OCI-M1 (cell line): Measurements from ENCODE around the gene RPL22.

Source experiments
- DNase-seq: peaks from one replicate; lab custom pipeline; 2025; lab: John Stamatoyannopoulos, UW

Gene RPL22

DNA sequence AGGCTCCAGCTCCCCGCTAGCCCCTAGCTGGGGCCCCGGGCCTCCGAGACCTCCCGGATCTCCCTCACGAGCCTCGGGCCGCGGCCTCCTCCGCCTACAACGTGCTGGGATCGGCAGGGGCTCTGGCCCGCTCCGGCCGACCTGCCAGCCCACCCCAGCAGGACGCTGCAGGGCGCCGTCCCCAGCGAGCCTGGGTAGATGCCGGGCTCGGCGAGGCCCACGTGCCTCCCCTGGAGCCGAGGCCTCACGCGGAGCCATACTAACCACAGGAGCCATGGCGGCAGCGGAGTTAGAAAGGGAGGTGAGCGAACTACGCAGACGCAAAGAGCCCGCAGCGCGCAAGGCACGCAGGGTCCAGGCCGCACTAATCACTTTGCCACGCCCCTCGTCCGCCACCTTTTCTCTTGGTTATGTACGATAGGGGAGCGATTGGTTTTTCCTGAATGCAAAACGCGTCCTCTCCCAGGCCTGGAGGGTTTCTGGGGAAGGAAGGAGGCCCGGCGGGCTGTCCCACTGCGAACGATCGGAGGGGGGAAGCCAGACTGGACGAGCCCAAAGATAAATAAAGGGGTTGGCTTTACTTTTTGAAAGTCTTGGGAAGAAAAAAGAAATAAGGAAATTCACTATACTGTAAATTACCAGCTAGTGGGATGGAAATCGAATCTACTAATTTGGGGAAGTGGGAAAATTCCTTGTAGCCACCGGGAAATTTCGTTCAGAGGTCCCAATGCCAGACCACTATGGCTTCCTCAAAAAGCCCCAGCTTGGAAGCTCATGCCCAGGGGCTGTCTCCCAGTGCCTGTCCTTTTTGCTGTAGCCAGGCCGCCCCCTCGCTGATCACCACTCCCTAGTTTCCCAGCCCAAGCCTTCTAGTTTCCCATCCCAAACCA lies at the start of gene RPL22:
Gene RPL22 (minus strand): TSS at position 298 of the 890 bp plus-strand sequence. CDS start 22 bp downstream, at position 276.
- peak; percentile 99 for DNase-seq

DNA sequence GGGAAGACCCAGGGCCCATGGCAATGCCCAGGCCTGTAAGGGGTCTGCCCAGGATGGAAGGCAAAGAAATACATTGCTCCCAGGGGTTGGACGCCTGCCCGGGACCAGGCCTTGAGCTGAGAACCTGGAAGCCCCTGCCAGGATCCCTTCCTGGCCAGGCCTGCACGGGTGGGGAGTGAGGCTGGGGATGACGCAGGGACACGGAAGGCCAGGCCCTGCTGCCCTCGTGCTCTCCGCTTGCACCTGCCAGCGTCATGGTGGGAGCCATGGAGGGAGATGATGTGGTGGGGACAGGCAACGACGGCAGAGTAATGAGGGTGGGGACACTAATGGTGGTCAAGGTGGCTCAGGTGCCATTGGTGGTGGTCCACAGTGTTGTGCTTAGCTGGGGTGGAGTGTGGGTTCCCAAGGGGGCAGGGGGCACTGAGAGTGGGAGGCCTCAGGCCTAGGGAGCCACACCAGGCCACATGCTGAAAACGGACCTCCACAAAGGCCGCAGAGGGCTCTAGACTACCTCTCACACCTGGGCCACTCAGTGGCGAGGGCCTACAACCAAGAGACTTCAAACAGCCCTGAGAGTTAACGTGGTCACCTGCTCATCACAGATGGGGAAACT lies 48.9 kb upstream of the RPL22 start:
- no peak for DNase-seq

DNA sequence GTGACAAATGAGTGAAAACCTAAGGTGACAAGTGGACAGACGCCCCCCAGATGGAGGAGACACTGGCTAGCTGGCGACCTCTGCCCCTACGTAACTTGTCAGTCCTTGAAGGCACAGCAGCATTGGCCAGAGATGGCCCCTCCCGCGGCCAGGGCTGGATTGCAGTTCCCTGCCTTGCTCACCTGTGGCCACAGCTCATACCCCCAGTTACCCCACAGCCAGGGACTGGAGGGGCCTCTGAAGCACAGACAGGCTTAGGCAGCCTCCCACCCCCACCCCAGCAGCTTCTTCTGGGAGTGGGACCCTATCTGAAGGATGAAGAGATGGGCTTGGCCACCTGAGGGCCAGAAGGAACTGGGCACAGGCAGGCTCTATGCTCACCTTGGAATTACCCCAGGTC lies 48.3 kb upstream of the RPL22 start:
- DNase-seq: no peak

DNA sequence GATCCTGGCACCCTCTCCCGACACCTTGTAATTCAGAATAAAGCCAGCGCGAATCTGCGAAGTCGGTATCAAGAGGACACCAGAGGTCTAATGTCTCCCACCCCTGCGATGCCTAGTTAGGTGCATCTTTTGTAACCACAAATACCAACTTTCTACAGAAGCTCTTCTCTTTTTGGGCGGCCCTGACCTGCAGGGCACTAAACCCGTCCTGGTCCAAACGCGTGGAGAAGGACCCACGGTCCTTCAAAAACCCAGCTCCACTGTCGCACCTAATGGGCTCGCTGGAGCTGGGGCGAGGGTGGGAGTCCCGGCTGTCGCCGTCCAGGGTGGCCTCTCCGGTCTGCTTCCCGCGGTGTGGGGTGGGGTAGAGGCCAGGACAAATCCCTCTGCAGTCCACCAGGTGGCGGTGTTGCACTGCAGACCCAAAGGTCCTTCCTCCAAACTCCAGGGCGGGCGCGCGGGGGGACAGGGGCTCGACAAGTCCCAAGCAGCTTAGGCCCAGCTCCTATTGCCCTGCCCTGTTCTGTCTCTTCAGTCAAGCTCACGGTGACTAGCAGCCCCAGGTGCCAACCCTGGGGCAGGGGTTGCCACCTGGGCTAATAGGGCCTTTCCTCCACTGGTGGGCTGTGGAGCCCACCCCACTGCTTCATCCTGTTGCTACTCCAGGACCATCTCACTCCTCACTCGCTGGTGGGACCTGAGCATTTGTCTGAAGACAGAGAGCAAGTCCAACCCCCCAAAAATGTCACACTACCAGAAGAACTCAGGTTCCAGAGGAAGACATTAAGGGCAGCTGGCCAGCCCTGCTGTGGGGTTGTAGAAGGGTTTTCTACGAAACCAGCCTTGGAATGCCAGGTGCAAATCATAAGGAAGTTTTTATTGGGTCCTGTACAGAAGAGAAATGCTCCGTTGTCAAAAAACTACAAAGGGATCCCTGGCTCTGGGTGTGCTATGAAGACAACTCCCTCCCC lies 47.4 kb upstream of the RPL22 start:
- DNase-seq: peak; percentile 79

DNA sequence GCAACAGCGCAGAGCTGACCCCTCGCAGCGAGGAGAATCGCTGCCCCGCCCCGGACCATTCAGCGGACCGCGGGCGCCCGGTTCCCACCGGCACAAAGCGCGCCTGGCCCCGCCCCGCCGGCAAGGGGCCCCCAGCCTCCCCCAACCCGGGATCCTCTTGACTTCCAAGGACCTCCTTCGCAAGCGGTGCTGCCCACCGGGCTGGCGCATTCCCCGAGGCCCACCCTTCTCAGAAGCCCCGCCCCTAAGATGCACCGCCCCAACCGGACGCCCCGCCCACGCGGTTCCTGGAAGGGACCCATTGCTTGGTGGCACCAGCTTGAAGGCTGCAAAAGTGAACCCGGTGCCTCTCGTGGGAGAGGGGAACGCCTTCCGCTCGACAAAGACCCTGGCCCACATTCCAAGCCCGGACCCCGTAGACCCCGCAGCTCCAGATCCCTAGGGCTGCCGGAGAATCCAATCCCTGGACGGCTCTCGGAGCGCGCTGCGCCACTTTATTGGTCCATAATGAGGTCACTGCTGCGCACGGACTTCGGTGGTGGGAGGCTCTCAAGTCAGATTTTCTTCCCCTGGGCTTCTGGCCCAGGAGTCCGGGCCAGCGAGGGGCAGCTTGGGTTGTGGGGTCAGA lies 46.6 kb upstream of the RPL22 start:
- DNase-seq: peak; percentile 34

DNA sequence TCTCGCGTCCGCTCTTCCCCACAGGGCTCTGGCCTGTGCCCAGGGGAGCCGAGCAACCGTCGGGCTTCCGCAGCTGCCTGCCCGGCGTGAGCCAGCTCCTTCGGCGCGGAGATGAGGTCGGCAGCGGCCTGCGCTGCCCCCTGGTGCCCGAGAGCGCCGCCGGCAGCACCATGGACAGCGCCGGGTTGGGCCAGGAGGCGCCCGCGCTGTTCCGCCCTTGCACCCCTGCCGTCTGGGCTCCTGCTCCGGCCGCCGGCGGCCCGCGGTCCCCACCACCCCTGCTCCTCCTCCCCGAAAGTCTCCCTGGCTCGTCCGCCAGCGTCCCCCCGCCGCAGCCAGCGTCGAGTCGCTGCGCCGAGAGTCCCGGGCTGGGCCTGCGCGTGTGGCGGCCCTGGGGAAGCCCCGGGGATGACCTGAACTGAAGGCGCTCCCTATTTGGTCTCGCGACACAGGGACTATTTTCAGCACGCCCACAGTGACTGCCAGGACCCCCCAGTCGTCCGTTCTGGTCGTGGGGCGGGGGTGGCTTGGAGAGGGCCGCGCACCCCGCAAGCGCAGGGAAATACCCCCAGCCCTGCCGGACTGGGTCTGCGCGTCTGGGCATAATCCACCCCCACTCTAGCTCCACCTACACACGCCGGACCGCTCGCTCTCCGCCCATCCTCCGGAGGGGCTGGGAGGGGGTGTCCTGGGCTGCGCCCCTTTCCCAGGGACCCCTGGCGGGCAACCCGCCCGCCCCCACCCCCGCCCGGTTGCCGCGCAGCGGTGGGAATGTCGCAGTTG lies 45.9 kb upstream of the RPL22 start:
- peak; percentile 90 for DNase-seq

DNA sequence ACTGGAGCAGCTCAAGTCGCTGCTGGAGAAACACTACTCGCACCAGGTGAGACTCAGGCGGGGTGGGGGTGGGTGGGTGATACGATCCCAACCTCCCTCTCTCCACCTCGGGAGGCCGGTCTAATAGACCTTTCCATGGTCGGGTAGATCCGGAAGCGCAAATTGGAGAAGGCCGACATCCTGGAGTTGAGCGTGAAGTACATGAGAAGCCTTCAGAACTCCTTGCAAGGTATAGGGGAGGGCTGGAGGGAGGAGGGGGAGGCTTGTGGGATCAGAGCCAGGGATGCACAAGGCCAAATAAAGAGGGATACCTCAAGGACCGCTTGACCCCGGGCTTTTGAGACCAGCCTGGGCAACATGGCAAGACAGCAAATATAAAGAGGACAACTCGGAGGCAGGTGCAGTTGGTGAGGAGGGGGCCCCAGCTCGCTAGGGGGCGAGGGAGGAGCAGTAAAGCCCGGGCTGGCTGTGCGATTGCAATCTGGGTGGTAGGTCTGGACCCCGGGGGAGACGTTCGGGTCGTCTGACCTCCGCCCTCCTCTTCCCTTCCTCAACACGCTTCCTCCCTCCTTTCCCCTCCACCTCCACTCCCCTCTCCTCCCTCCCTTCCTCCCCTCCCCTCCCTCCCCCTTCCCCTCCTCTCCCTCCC lies 45.1 kb upstream of the RPL22 start:
- no peak for DNase-seq

DNA sequence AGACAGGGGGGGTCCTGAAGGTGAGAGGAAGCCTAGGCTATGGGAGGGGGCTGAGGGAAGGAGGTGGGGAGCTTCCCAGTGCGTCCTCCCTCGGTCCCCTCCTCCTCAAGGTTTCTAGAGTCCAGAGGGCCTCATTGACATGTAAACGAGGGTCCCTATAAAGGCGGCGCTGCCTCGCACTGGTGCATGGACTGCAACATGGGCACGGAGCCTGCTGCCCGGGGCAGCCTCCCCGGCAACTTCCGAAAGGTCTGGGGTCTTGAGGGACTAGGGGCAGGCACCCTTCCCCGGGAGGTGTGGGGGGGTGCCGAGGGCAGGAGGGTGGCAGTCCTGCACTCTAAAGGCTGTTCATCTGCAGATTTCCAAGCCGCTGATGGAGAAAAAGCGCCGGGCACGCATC lies 44.6 kb upstream of the RPL22 start, which contains the start of gene HES3:
Gene HES3 (plus strand): TSS at position 187 of the 400 bp plus-strand sequence. CDS start 187 bp downstream, at position 374.
- DNase-seq: no peak

DNA sequence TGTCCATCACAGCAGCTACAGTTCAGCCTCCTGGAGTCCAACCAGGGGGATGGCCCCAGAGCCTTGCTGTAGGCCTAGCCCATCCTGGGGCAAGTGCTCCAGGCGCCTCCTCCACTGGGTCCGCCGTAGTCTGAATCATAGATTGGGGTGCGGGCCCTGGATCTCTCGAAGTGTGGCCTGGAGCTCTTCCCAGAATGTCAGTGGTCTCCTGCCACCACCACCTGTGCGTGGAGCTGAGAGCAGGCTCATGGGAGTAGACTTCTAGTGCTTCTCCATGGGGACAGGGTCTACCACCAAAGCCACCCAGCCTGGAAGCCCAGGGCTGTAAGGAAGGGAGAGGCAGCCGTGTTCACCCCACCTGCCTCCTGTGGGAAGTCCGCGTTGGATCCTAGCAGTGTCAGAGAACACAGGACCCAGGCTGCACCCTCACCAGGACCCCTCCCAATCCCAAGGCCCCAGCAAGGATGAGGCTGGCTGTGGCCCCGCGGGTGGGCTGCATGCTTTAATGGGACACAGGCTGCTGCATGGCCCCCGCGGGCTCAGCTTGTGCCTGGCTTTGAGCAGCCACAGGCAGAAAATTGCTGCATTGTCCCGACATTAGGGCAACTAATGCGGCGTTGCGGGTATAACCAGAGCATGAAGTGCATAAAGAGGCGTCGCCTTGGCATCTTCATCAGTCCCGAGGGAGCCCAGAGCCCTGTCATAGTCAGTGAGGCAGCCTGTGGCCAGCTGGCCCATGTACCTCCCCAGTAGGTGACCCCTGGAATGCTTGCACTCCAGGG lies 43.8 kb upstream of the RPL22 start:
- DNase-seq: no peak

DNA sequence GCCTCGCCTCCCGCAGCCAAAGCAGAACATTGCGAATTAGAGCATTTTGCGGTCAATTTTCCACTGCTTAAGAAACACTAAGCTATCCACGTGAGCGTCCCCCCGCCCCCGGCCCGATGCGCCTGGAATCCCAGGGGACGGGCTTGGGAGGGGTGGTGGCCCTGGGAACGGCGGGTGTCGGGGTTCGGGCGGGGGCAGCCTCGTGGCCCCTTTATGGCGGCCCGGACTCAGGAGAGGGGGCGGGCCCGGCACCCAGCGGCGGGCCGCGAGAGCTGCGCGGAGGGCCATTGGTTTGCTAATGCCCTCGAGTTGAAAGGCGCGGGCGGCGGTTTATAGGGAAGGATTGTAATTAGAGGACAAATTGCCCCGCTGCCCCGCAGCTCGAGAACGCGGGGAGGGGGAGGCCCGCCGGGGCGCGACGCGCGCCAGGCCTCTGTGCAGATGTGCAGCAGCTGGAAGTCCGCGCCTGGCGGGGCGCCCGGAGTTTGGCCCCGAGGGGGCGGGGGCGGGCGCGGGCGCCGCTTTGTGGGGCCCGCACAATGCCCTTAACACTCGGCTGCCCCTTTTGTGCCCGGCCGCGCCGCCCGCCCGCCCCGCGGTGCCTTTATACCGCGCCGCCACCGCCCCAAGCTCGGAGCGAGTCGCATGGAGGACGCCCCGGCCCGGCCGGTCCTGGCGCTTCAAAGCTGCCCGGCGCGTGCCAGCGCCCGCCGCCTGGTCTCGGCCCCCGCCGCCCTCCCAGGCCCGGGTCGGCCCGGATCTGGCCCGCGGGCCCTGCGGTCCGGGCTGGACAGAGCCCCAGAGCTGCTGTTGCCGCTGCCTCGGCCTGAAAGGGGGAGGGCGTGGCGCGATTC lies 42.7 kb upstream of the RPL22 start:
- no peak for DNase-seq

DNA sequence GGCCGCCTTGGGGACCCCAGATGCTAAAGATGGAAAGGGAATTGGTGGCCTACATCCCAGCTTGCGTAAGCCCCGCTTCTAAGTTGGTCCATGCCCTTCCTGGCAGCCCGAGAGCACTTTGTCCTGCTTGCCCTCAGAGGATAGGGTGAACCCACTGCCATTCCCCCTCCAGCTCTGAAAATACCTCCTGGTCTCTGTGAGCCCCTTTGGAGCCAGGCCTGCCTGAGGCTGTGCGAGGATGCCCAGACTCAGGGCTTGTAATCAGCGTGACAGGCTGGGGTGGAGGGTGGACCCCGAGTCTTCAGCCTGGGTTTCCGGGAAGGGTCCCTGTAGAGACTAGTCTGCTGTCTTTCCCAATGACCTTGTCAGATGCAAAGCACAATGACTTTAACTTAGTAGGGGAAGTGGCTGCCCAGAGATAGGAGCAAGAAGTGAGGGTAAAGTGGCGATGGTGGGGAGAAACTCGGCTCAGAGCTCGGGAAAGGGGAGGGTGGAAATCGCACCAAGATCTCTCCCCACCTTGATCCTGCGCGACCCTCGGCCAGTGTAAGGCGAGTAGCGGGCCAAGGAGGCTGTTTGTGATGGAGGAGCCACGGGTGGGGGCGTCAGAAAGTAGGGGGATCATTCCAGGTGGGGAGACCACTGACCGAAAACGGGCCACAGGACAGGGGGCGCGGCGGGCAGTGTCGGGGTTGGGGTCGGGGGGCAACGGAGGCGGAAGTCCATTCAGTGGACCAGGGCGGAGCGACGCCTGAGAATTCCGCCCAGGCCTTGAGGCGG lies 41.9 kb upstream of the RPL22 start:
- DNase-seq: no peak

DNA sequence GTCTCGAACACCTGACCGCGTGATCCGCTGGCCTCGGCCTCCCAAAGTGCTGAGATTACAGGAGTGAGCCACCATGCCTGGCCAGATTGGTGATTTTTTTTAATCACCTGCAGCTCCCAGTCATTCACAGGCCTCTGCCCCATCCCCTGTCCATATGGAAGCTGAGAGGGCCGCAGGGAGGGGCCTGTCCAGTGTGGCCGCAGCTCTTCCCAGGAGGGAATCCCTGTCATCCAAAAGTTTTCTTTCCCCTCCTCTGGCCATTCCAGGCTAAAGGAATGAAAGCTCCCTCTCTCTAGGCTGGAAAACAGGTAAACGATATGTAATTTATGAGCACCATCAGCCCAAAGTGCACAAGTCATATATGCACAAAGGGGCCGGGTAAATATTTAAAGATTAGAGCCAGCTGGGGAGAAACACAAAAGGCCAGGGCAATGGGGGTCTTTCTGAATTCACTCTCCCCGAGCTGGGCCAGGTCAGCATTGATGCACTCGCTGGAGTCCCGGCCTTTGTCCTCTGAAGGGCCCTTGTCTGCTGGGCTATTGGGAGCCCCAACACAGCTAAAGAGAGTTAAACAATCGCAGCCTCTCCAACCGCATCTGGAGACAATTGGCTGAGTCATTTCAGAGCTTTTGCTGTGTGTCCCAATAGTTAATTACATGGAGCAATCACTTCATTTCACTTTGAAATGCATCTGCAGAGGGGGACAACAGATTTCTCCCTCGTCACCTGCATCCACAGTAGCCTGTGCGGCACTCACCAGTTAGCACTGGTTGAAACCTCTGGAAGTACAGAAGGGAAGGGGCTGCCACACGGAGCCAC lies 40.8 kb upstream of the RPL22 start:
- no peak for DNase-seq

DNA sequence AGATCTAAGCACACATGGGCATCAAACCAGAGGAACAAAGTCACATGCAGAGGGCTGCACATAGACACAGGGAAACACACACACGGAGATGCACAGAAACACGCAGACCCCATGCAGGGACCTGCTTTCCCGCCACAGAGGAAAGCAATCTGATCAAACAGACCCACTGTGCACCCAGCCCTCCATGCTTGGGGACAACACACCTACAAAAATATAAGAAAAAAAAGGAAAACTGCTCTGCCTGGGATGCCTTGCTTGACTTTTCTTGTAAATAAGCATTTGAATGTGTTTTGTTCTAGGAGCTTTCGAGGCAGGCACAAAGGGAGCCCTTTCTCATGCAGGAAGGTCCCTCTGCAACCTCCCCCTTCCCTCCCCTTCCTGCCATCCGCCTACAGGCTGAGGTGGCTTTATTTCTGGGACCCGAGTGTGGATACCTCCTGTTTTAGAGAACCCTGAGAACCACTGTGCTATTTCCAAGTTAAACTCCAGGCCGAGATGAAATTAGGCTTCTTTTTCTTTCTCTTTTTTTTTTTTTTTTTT lies 39.9 kb upstream of the RPL22 start:
- no peak for DNase-seq

DNA sequence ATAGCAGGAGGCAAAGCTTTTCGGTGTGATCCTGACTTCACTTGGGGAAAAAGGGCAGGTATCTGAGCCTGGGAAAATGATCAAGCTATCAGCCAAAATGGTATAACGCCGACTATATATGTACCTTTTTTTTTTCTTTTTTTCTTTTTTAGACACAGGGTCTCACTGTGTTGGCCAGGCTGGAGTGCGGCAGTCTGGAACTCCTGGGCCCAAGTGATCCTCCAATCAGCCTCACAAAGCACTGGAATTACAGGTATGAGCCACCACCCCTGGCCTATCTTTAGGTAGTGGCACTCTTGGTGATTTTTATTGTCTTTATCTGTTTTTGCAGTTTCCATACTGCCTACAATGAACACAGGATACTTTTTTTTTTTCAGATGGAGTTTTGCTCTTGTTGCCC lies 37.7 kb upstream of the RPL22 start:
- DNase-seq: no peak

DNA sequence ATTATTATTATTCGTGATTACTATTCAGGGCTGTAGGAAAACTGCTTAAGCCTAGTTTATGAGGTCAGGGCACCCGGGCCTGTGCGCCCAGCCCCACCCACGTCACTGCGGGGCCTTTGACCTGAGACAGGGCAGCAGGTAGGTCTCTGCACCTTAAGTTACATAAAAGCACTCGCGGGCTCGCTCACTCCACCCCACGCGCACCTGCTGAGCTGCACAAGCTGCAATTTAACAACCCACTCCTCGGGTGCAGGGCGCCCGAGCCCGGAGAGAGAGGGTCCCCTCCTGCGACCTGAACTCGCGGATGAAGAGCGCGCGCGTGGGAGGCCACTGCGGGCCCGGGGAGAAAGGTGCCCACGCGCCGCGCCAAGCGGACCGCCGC lies 35.9 kb upstream of the RPL22 start:
- DNase-seq: no peak

DNA sequence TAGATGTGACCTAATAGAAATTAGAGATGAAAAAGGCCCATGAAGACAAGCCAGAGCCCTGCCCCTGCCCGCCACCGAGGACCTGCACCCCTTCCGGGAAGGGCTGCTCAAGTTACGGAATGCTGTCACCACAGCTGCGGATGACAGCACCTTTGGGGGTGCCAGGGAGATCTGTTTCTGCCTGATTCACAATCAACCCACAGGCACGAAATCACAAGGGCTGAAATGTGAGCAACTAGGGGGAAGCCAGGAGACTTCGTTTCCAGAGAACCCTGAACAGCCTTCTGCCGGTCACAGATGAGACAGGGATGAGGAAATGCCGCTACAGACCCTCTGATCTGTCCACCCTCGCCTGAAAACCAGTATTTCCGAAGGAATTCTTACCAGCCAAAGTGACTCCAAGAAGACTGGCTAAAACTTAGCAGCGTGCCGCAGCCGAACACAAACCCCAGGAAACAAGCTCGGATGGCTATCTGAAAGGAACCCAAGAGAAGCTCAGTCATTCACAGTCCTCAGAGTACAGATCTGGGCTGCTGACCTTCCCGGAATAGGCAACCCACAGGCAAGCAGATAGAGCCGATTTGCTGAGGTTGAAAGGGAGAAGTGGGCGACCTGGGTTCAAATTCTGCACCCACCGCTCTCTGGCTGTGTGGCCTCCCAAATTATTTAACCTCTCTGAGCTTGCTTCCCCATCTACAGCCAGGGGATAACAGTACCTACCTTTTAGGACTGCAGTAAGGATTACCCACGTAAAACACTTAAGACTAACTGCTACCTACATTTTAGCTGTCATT lies 35.3 kb upstream of the RPL22 start:
- DNase-seq: peak; percentile 58
